ENCODE data around the gene RNPEP.

DNA sequence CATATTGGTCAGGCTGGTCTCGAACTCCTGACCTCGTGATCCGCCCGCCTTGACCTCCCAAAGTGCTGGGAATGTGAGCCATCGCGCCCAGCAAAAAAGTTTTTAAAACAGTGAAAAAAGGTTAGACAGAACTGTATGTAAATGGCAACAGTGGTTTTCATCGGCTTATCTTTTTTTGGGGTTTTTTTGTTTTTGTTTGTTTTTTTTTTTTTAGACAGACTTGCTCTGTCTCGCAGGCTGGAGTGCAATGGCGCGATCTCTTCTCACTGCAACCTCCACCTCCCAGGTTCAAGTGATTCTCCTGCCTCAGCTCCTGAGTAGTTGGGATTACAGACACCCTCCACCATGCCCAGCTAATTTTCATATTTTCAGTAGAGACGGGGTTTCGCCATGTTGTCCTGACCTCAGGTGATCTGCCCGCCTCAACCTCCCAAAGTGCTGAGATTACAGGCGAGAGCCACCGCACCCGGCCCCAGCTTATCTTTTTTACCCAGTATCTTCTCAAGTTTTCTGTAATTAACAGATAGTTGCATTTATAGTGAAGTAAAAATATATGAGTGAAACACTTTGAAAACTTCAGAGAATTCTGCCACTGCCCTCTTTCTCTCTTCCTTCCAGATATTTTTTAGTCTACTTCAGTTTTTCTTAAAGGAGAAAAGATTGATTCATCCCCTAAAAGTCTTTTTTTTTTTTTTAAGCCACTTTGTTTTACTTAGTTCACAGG is 14.1 kb upstream of the RNPEP start:
- TF ChIP-seq, protein P1, sequence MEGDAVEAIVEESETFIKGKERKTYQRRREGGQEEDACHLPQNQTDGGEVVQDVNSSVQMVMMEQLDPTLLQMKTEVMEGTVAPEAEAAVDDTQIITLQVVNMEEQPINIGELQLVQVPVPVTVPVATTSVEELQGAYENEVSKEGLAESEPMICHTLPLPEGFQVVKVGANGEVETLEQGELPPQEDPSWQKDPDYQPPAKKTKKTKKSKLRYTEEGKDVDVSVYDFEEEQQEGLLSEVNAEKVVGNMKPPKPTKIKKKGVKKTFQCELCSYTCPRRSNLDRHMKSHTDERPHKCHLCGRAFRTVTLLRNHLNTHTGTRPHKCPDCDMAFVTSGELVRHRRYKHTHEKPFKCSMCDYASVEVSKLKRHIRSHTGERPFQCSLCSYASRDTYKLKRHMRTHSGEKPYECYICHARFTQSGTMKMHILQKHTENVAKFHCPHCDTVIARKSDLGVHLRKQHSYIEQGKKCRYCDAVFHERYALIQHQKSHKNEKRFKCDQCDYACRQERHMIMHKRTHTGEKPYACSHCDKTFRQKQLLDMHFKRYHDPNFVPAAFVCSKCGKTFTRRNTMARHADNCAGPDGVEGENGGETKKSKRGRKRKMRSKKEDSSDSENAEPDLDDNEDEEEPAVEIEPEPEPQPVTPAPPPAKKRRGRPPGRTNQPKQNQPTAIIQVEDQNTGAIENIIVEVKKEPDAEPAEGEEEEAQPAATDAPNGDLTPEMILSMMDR (IDR thresholded peaks at IDR 0.05): no peak
- no peak for TF ChIP-seq POLR2A (IDR thresholded peaks at IDR 0.05)
- no peak for TF ChIP-seq POLR2AphosphoS5 (IDR thresholded peaks at IDR 0.05)

All from sigmoid colon (tissue), 4 donors.